ENCODE results near the gene RPL39.
"Not testable (repeated sequence)": the region's sequence is repeated elsewhere in the genome, so short reads cannot be mapped to it uniquely, and the experiment has no call there.

RPL39 gene

GRCh38 chrX:119791437-119792231 is at the start of gene RPL39:
RPL39 (minus strand) TSS chrX:119791630; CDS start chrX:119791576, 54 bp downstream.
- H3K27me3 ChIP-seq: no peaks in the 10 kb centered on the region
- H3K4me3 ChIP-seq (ENCODE audit: low read depth in 1 of 2, low read length in 1 of 2): peak within 1 kb of the TSS; percentile 76 to 78
- peak within 1 kb of the TSS; percentile 93 for H3K27ac ChIP-seq
- peak; percentile 35 for TF ChIP-seq CTCF (IDR thresholded peaks at IDR 0.05)
- no peaks in the 10 kb centered on the region for H3K36me3 ChIP-seq
- H3K9me3 ChIP-seq: no peaks in the 10 kb centered on the region
- H3K4me1 ChIP-seq (ENCODE audit: control insufficient read depth in 1 of 2, insufficient read depth in 1 of 2, low read depth in 1 of 2, low read length in 1 of 2): peaks cover 14 to 27% of the 10 kb centered on the region in 2 experiments

- no peaks in the 10 kb centered on the region for H3K9me3 ChIP-seq
- no peak overlapping the region for H3K4me3 ChIP-seq (ENCODE audit: low read depth in 1 of 2, low read length in 1 of 2)
- H3K4me1 ChIP-seq (ENCODE audit: control insufficient read depth in 1 of 2, insufficient read depth in 1 of 2, low read depth in 1 of 2, low read length in 1 of 2): peaks cover 0 to under 1% of the 10 kb centered on the region in 2 experiments
- TF ChIP-seq CTCF (IDR thresholded peaks at IDR 0.05): no peak
- H3K27ac ChIP-seq: no peak overlapping the region
- H3K27me3 ChIP-seq: no peaks in the 10 kb centered on the region
- H3K36me3 ChIP-seq: peaks cover 32% of the 10 kb centered on the region
These were observed 42.5 kb upstream of the RPL39 start for GRCh38 chrX:119833905-119834304.

- Histone ChIP-seq H3K9me3 (no peaks in the 10 kb centered on the region), H3K27ac (no peak overlapping the region), H3K36me3 (peaks cover 20% of the 10 kb centered on the region), H3K4me3 (ENCODE audit: low read depth in 1 of 2, low read length in 1 of 2) (no peak overlapping the region), H3K27me3 (no peaks in the 10 kb centered on the region), H3K4me1 (ENCODE audit: control insufficient read depth in 1 of 2, insufficient read depth in 1 of 2, low read depth in 1 of 2, low read length in 1 of 2) (no peaks in the 10 kb centered on the region)
- no peak for TF ChIP-seq CTCF (IDR thresholded peaks at IDR 0.05)
These were observed 37.0 kb upstream of the RPL39 start for GRCh38 chrX:119828446-119828845.

GRCh38 chrX:119826399-119826959 is 35.0 kb upstream of the RPL39 start:
- Histone ChIP-seq H3K4me3 (ENCODE audit: low read depth in 1 of 2, low read length in 1 of 2) (no peak overlapping the region), H3K9me3 (no peaks in the 10 kb centered on the region), H3K4me1 (ENCODE audit: control insufficient read depth in 1 of 2, insufficient read depth in 1 of 2, low read depth in 1 of 2, low read length in 1 of 2) (no peaks in the 10 kb centered on the region), H3K27me3 (no peaks in the 10 kb centered on the region), H3K36me3 (peaks cover 17% of the 10 kb centered on the region), H3K27ac (no peak overlapping the region)
- no peak for TF ChIP-seq CTCF (IDR thresholded peaks at IDR 0.05)

GRCh38 chrX:119824221-119824620 is 32.8 kb upstream of the RPL39 start:
- not testable (repeated sequence) for H3K9me3 ChIP-seq; H3K27me3 ChIP-seq; H3K27ac ChIP-seq; H3K4me1 ChIP-seq (ENCODE audit: control insufficient read depth in 1 of 2, insufficient read depth in 1 of 2, low read depth in 1 of 2, low read length in 1 of 2); H3K36me3 ChIP-seq; H3K4me3 ChIP-seq (ENCODE audit: low read depth in 1 of 2, low read length in 1 of 2)

GRCh38 chrX:119821703-119822102 is 30.3 kb upstream of the RPL39 start:
- not testable (repeated sequence) for H3K36me3 ChIP-seq; H3K9me3 ChIP-seq; H3K27me3 ChIP-seq; H3K27ac ChIP-seq; H3K4me3 ChIP-seq (ENCODE audit: low read depth in 1 of 2, low read length in 1 of 2); H3K4me1 ChIP-seq (ENCODE audit: control insufficient read depth in 1 of 2, insufficient read depth in 1 of 2, low read depth in 1 of 2, low read length in 1 of 2)
